Measurements from ENCODE around the gene EEF1AKMT1.

Gene EEF1AKMT1

GRCh38 chr13:20717581-20718542 is 55.9 kb downstream of the EEF1AKMT1 start:
- no peak for DNase-seq

- DNase-seq: no peak
Observed at GRCh38 chr13:20716951-20717350, 56.8 kb downstream of the EEF1AKMT1 start.

- DNase-seq: no peak
Observed at GRCh38 chr13:20715330-20715712, 58.4 kb downstream of the EEF1AKMT1 start.

GRCh38 chr13:20714563-20715329 is 59.0 kb downstream of the EEF1AKMT1 start:
- DNase-seq: no peak

- no peak for DNase-seq
Observed at GRCh38 chr13:20714161-20714560, 59.6 kb downstream of the EEF1AKMT1 start.

GRCh38 chr13:20713751-20714150 is 60.0 kb downstream of the EEF1AKMT1 start:
- no peak for DNase-seq

- no peak for DNase-seq
Observed at GRCh38 chr13:20713014-20713376, 60.8 kb downstream of the EEF1AKMT1 start.

- DNase-seq: no peak
Observed at GRCh38 chr13:20711301-20712044, 62.3 kb downstream of the EEF1AKMT1 start.

GRCh38 chr13:20709782-20710181 is 64.0 kb downstream of the EEF1AKMT1 start:
- no peak for DNase-seq

- no peak for DNase-seq
Observed at GRCh38 chr13:20709369-20709768, 64.4 kb downstream of the EEF1AKMT1 start.

- DNase-seq: no peak
Observed at GRCh38 chr13:20708216-20708615, 65.5 kb downstream of the EEF1AKMT1 start.

GRCh38 chr13:20706661-20707060 is 67.1 kb downstream of the EEF1AKMT1 start:
- no peak for DNase-seq

GRCh38 chr13:20704459-20705069 is 69.2 kb downstream of the EEF1AKMT1 start:
- no peak for DNase-seq

GRCh38 chr13:20703780-20704458 is 69.8 kb downstream of the EEF1AKMT1 start:
- peak; percentile 65 for DNase-seq

GRCh38 chr13:20702915-20703779 is 70.6 kb downstream of the EEF1AKMT1 start, which contains the start of gene IL17D:
IL17D (plus strand) TSS chr13:20703699; CDS start chr13:20704002, 303 bp downstream.
- DNase-seq: peak; percentile 33

GRCh38 chr13:20702530-20702914 is 71.2 kb downstream of the EEF1AKMT1 start:
- DNase-seq: no peak

- no peak for DNase-seq
Observed at GRCh38 chr13:20701461-20701860, 72.3 kb downstream of the EEF1AKMT1 start.

GRCh38 chr13:20700288-20700687 is 73.5 kb downstream of the EEF1AKMT1 start:
- DNase-seq: no peak

- no peak for DNase-seq
Observed at GRCh38 chr13:20699715-20700114, 74.0 kb downstream of the EEF1AKMT1 start.

GRCh38 chr13:20696073-20696472 is 77.7 kb downstream of the EEF1AKMT1 start:
- no peak for DNase-seq

- DNase-seq: no peak
Observed at GRCh38 chr13:20691616-20692015, 82.1 kb downstream of the EEF1AKMT1 start.

Data from activated CD4-positive, alpha-beta T cell treated with anti-CD3 and anti-CD28 coated beads, Interleukin-2, amount 50 U/mL, for 1 hour (primary cell).